HEK293T (cell line): ENCODE measurements around the gene TUBE1.

ENCODE experiments used
- CTCF ChIA-PET: fragments of 350-600 bp; formaldehyde crosslinking; extraction: SDS; loops from one replicate; lab custom pipeline; 2021; ENCODE audit warnings: antibody characterized with exemption, inconsistent platforms; lab: Yijun Ruan, JAX
- POLR2A ChIA-PET: fragments of 350-600 bp; formaldehyde crosslinking; extraction: SDS; loops from one replicate; lab custom pipeline; 2020; ENCODE audit warnings: antibody characterized with exemption, inconsistent platforms; lab: Yijun Ruan, JAX
- DNase-seq: peaks from one replicate; pipeline ENCODE4 v3.0.0; 2012; ENCODE audit warnings: mixed read lengths; ENCODE audit errors: extremely low spot score
- ARNT ChIP-seq: fragments of 450-650 bp; IDR thresholded peaks from 2 replicates; pipeline ENCODE4 v1.6.1; 2017; ENCODE audit warnings: mild to moderate bottlenecking
- BHLHE40 ChIP-seq: fragments of 450-650 bp; IDR thresholded peaks from 2 replicates; pipeline ENCODE4 v1.6.1; 2016; ENCODE audit warnings: mild to moderate bottlenecking, moderate library complexity, borderline replicate concordance
- CTBP1 ChIP-seq: fragments of 450-650 bp; IDR thresholded peaks from 2 replicates; pipeline ENCODE4 v1.6.1; 2016; ENCODE audit warnings: borderline replicate concordance
- ELF4 ChIP-seq: fragments of 450-650 bp; IDR thresholded peaks from 2 replicates; pipeline ENCODE4 v1.6.1; 2017; ENCODE audit warnings: antibody characterized with exemption
- FOXA1 ChIP-seq: fragments of 450-650 bp; IDR thresholded peaks from 2 replicates; pipeline ENCODE4 v1.6.1; 2016; ENCODE audit warnings: mild to moderate bottlenecking
- FOXK2 ChIP-seq: fragments of 450-650 bp; IDR thresholded peaks from 2 replicates; pipeline ENCODE4 v1.6.1; 2016; ENCODE audit warnings: mild to moderate bottlenecking
- FOXM1 ChIP-seq: fragments of 450-650 bp; IDR thresholded peaks from 2 replicates; pipeline ENCODE4 v1.6.1; 2017; ENCODE audit warnings: mild to moderate bottlenecking, borderline replicate concordance
- HDGF ChIP-seq: fragments of 450-650 bp; IDR thresholded peaks from 2 replicates; pipeline ENCODE4 v1.6.1; 2017; ENCODE audit warnings: antibody characterized with exemption, borderline replicate concordance
- L3MBTL2 ChIP-seq: fragments of 450-650 bp; conservative IDR thresholded peaks from 2 replicates; pipeline ENCODE4 v1.6.1; 2016; ENCODE audit warnings: mild to moderate bottlenecking
- LEF1 ChIP-seq: fragments of 450-650 bp; IDR thresholded peaks from 2 replicates; pipeline ENCODE4 v1.6.1; 2017; ENCODE audit warnings: mild to moderate bottlenecking, borderline replicate concordance
- NFRKB ChIP-seq: fragments of 450-650 bp; IDR thresholded peaks from 2 replicates; pipeline ENCODE4 v1.6.1; 2016; ENCODE audit warnings: mild to moderate bottlenecking, moderate library complexity
- PKNOX1 ChIP-seq: fragments of 450-650 bp; IDR thresholded peaks from 2 replicates; pipeline ENCODE4 v1.6.1; 2016
- SP1 ChIP-seq: fragments of 450-650 bp; IDR thresholded peaks from 2 replicates; pipeline ENCODE4 v1.6.1; 2017
- SUZ12 ChIP-seq: fragments of 450-650 bp; IDR thresholded peaks from 2 replicates; pipeline ENCODE4 v1.6.1; 2016; ENCODE audit warnings: mild to moderate bottlenecking
- TARDBP ChIP-seq: fragments of 450-650 bp; IDR thresholded peaks from 2 replicates; pipeline ENCODE4 v1.6.1; 2016
- ZNF384 ChIP-seq: fragments of 450-650 bp; IDR thresholded peaks from 2 replicates; pipeline ENCODE4 v1.6.1; 2016

The TUBE1 gene

DNA sequence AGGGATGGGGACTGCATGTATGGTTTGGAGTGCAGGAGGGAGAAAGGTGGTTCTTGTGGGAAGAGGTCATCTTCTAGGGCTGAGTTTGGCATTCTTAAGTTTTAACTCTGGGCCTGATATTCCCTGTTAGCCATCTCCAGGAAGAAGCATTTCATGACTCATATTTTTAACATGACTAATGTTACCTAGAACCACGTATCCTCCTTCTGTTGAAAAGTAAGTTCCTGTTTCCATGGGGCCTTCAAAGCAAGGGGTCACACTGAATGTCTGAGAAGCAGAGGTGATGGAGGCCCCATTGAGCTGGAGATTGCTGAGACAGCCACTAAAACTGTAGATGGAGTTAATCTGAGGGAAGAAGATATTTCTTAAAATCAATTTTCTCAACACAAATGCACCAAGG, 30.3 kb upstream of the TUBE1 start:
- POLR2A ChIA-PET = no interaction called here
- TF ChIP-seq SP1 (no peak), HDGF (no peak), FOXK2 (no peak), PKNOX1 (no peak), ARNT (no peak)
- CTCF ChIA-PET = interaction anchor here (0.6 kb wide), 1 partner anchor 25 kb away, joined by 4 read pairs; no protein-coding TSS in a partner anchor
- no peak for DNase-seq

DNA sequence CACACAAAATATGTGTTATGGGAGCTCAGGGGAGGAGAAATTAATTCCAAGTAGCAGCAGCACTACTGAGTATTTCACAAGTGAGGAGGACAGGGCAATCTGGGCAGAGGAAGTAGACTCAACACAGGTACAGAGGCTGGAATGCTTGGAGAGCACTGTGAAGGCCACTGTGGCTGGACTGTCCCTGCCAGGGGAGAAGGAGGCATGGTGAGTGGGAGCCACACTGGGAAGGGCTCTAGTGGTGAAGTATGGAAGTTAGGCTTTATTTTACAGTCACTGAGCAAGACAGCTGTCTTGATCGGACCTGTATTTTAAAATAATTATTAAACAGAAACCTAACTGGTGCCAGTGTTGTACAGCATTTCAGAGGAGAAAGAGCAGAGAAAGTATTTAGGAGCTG, 28.9 kb upstream of the TUBE1 start:
- peak; percentile 46 for DNase-seq
- ChIA-PET CTCF (interaction anchor here (0.6 to 0.8 kb wide), 3 partner anchors 9 to 242 kb away, joined by 3 to 5 read pairs (median 4); no protein-coding TSS in a partner anchor), POLR2A (no interaction called here)
- TF ChIP-seq PKNOX1 (no peak), FOXA1 (no peak), FOXK2 (no peak), L3MBTL2 (no peak), ELF4 (no peak), ZNF384 (no peak), NFRKB (no peak), SUZ12 (no peak), CTBP1 (no peak), BHLHE40 (no peak), LEF1 (no peak), HDGF (no peak), ARNT (no peak), FOXM1 (no peak), SP1 (no peak)

GRCh38 chr6:112114577-112115223, 27.4 kb upstream of the TUBE1 start:
- POLR2A ChIA-PET = no interaction called here
- DNase-seq = no peak
- no peak for TF ChIP-seq HDGF
- no peak for TF ChIP-seq FOXA1
- no peak for TF ChIP-seq FOXM1
- TF ChIP-seq ZNF384 = no peak
- no peak for TF ChIP-seq SUZ12
- no peak for TF ChIP-seq ARNT
- no peak for TF ChIP-seq FOXK2
- TF ChIP-seq L3MBTL2 = no peak
- TF ChIP-seq PKNOX1 = no peak
- TF ChIP-seq NFRKB = no peak
- no peak for TF ChIP-seq LEF1
- no peak for TF ChIP-seq ELF4
- TF ChIP-seq SP1 = no peak
- TF ChIP-seq TARDBP = no peak
- no peak for TF ChIP-seq CTBP1
- no peak for TF ChIP-seq BHLHE40
- CTCF ChIA-PET = no interaction called here

DNA sequence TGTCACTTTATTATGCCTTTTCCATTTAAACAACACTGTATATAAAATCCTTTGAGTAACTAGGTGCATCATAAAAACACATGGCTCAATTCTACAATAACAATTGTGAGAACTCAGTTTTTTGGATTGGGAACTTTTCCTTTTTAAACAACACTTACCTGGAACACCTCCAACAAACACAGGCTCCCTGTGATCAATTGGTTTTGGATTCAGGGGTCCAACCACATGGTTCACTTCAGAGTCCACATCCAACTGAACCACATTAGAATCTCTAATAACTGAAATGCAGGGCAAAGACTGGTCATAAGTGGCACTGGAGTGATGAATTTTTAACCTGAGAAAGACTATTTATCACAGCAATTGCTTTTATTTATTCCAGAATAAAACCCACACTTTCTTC, 26.6 kb upstream of the TUBE1 start:
- CTCF ChIA-PET = no interaction called here

GRCh38 chr6:112113431-112113830, 26.1 kb upstream of the TUBE1 start:
- CTCF ChIA-PET = no interaction called here
- TF ChIP-seq PKNOX1 (no peak), NFRKB (no peak), FOXA1 (no peak), SP1 (no peak), FOXM1 (no peak), LEF1 (no peak), L3MBTL2 (no peak), CTBP1 (no peak), FOXK2 (no peak), TARDBP (no peak), ELF4 (no peak), BHLHE40 (no peak), SUZ12 (no peak), HDGF (no peak)

More for the DNA sequence above, 26.6 kb upstream of the TUBE1 start:
- TF ChIP-seq FOXM1 (no peak), BHLHE40 (no peak), FOXA1 (no peak), TARDBP (no peak), HDGF (no peak), SP1 (no peak)
- no peak for DNase-seq
- POLR2A ChIA-PET = interaction anchor here (1.1 kb wide), 1 partner anchor 27 kb away, joined by 3 read pairs; the partner anchor contains the start of genes FAM229B and TUBE1

GRCh38 chr6:112109262-112109661, 22.0 kb upstream of the TUBE1 start:
- CTCF ChIA-PET = no interaction called here
- POLR2A ChIA-PET = no interaction called here
- TF ChIP-seq NFRKB (no peak), SUZ12 (no peak), LEF1 (no peak), ELF4 (no peak), FOXM1 (no peak), FOXK2 (no peak), CTBP1 (no peak), FOXA1 (no peak), TARDBP (no peak), ARNT (no peak), HDGF (no peak), ZNF384 (no peak), BHLHE40 (no peak), PKNOX1 (no peak), L3MBTL2 (no peak), SP1 (no peak)
- no peak for DNase-seq

More at GRCh38 chr6:112113431-112113830, 26.1 kb upstream of the TUBE1 start:
- DNase-seq = no peak
- POLR2A ChIA-PET = interaction anchor here (1.1 kb wide), 1 partner anchor 26 kb away, joined by 3 read pairs; the partner anchor contains the start of genes FAM229B and TUBE1
